Ishikawa (cell line): Measurements from ENCODE around the gene BRS3.

Source experiments
- CEBPB ChIP-seq: IDR thresholded peaks from 2 replicates; pipeline ENCODE4 v1.6.1; 2012
- CREB1 ChIP-seq: IDR thresholded peaks from 2 replicates; pipeline ENCODE4 v1.6.1; 2012; ENCODE audit warnings: low read depth
- EGR1 ChIP-seq: IDR thresholded peaks from 2 replicates; pipeline ENCODE4 v1.6.1; 2012
- EP300 ChIP-seq: IDR thresholded peaks from 2 replicates; pipeline ENCODE4 v1.6.1; 2012; ENCODE audit warnings: borderline replicate concordance
- FOXM1 ChIP-seq: IDR thresholded peaks from 2 replicates; pipeline ENCODE4 v1.6.1; 2012; ENCODE audit warnings: low read depth, borderline replicate concordance
- MAX ChIP-seq: IDR thresholded peaks from 2 replicates; pipeline ENCODE4 v1.6.1; 2012
- NFIC ChIP-seq: IDR thresholded peaks from 2 replicates; pipeline ENCODE4 v1.6.1; 2012
- RAD21 ChIP-seq: IDR thresholded peaks from 2 replicates; pipeline ENCODE4 v1.6.1; 2012; ENCODE audit warnings: low read depth
- REST ChIP-seq: IDR thresholded peaks from 2 replicates; pipeline ENCODE4 v1.6.1; 2012; ENCODE audit warnings: low read depth, mild to moderate bottlenecking
- TAF1 ChIP-seq: IDR thresholded peaks from 2 replicates; pipeline ENCODE4 v1.6.1; 2012; ENCODE audit warnings: low read depth, mild to moderate bottlenecking
- TCF12 ChIP-seq: IDR thresholded peaks from 2 replicates; pipeline ENCODE4 v1.6.1; 2012; ENCODE audit warnings: low read depth
- TEAD4 ChIP-seq: IDR thresholded peaks from 2 replicates; pipeline ENCODE4 v1.6.1; 2012
- USF1 ChIP-seq: IDR thresholded peaks from 2 replicates; pipeline ENCODE4 v1.6.1; 2012
- YY1 ChIP-seq: IDR thresholded peaks from 2 replicates; pipeline ENCODE4 v1.6.1; 2012; ENCODE audit warnings: low read depth
- ZBTB7A ChIP-seq: IDR thresholded peaks from 2 replicates; pipeline ENCODE4 v1.6.1; 2012; ENCODE audit warnings: low read depth

Gene BRS3

GRCh38 chrX:136457303-136457917, 30.3 kb upstream of the BRS3 start:
- TF ChIP-seq FOXM1, result no peak
- TF ChIP-seq RAD21, result no peak
- TF ChIP-seq ZBTB7A, result no peak
- TF ChIP-seq CREB1, result no peak
- TF ChIP-seq USF1, result no peak
- TF ChIP-seq TAF1, result no peak
- no peak for TF ChIP-seq CEBPB
- TF ChIP-seq EP300, result no peak
- TF ChIP-seq TEAD4, result no peak
- TF ChIP-seq EGR1, result no peak
- TF ChIP-seq REST, result no peak
- no peak for TF ChIP-seq MAX

- TF ChIP-seq REST, result no peak
- no peak for TF ChIP-seq ZBTB7A
- TF ChIP-seq NFIC, result no peak
- no peak for TF ChIP-seq EGR1
- TF ChIP-seq TAF1, result no peak
- no peak for TF ChIP-seq CREB1
- TF ChIP-seq TCF12, result no peak
Observed at GRCh38 chrX:136464589-136464988, 23.2 kb upstream of the BRS3 start.

GRCh38 chrX:136467303-136467702, 20.4 kb upstream of the BRS3 start:
- no peak for TF ChIP-seq ZBTB7A
- TF ChIP-seq USF1, result no peak
- TF ChIP-seq NFIC, result no peak
- TF ChIP-seq YY1, result no peak
- TF ChIP-seq CREB1, result no peak
- TF ChIP-seq MAX, result no peak
- TF ChIP-seq TAF1, result no peak
- no peak for TF ChIP-seq EP300
- TF ChIP-seq FOXM1, result no peak
- TF ChIP-seq CEBPB, result no peak
- TF ChIP-seq EGR1, result no peak
- TF ChIP-seq REST, result no peak
- no peak for TF ChIP-seq TEAD4
- TF ChIP-seq RAD21, result no peak
- no peak for TF ChIP-seq TCF12

GRCh38 chrX:136468391-136469103, 19.2 kb upstream of the BRS3 start:
- no peak for TF ChIP-seq CEBPB
- no peak for TF ChIP-seq NFIC
- no peak for TF ChIP-seq REST
- no peak for TF ChIP-seq YY1
- no peak for TF ChIP-seq ZBTB7A
- no peak for TF ChIP-seq RAD21
- no peak for TF ChIP-seq MAX
- TF ChIP-seq EP300, result no peak
- no peak for TF ChIP-seq CREB1
- TF ChIP-seq TEAD4, result no peak
- no peak for TF ChIP-seq EGR1
- TF ChIP-seq TCF12, result no peak
- TF ChIP-seq TAF1, result no peak
- no peak for TF ChIP-seq USF1
- no peak for TF ChIP-seq FOXM1
